ENCODE data around the gene LAMA2.

LAMA2 gene

GRCh38 chr6:128882991-128883611 lies at the start of gene LAMA2:
Gene LAMA2, plus strand, starts transcription at chr6:128883138. Its CDS starts 108 bp downstream, at chr6:128883246.
- peak; percentile 82 for DNase-seq (ENCODE audit: low read depth, low spot score)
- in situ Hi-C loops (cut with HindIII; ENCODE audit: low sequenced_read_pairs), result no loop called here
- peak within 1 kb of the TSS; percentile 54 for H3K4me3 ChIP-seq (ENCODE audit: low read depth, low read length)
- peak; percentile 24 for TF ChIP-seq CTCF (IDR thresholded peaks at IDR 0.05; ENCODE audit: low read depth, low read length)

- no peak overlapping the region for H3K4me3 ChIP-seq (ENCODE audit: low read depth, low read length)
- in situ Hi-C loops (cut with HindIII; ENCODE audit: low sequenced_read_pairs), result no loop called here
- TF ChIP-seq CTCF (IDR thresholded peaks at IDR 0.05; ENCODE audit: low read depth, low read length), result no peak
Observed at GRCh38 chr6:128836761-128837160, 46.2 kb upstream of the LAMA2 start.

GRCh38 chr6:128841518-128841917 lies 41.4 kb upstream of the LAMA2 start:
- in situ Hi-C loops (cut with HindIII; ENCODE audit: low sequenced_read_pairs), result no loop called here
- no peak for TF ChIP-seq CTCF (IDR thresholded peaks at IDR 0.05; ENCODE audit: low read depth, low read length)
- DNase-seq (ENCODE audit: low read depth, low spot score), result no peak

More at GRCh38 chr6:128836761-128837160, 46.2 kb upstream of the LAMA2 start:
- no peak for DNase-seq (ENCODE audit: low read depth, low spot score)

GRCh38 chr6:128844598-128844997 lies 38.3 kb upstream of the LAMA2 start:
- TF ChIP-seq CTCF (IDR thresholded peaks at IDR 0.05; ENCODE audit: low read depth, low read length), result no peak
- in situ Hi-C loops (cut with HindIII; ENCODE audit: low sequenced_read_pairs), result no loop called here
- no peak overlapping the region for H3K4me3 ChIP-seq (ENCODE audit: low read depth, low read length)
- DNase-seq (ENCODE audit: low read depth, low spot score), result no peak

More at GRCh38 chr6:128841518-128841917, 41.4 kb upstream of the LAMA2 start:
- H3K4me3 ChIP-seq (ENCODE audit: low read depth, low read length), result no peak overlapping the region

GRCh38 chr6:128847431-128848210 lies 35.3 kb upstream of the LAMA2 start:
- in situ Hi-C loops (cut with HindIII; ENCODE audit: low sequenced_read_pairs), result no loop called here
- DNase-seq (ENCODE audit: low read depth, low spot score), result no peak
- TF ChIP-seq CTCF (IDR thresholded peaks at IDR 0.05; ENCODE audit: low read depth, low read length), result no peak
- no peak overlapping the region for H3K4me3 ChIP-seq (ENCODE audit: low read depth, low read length)

- no peak overlapping the region for H3K4me3 ChIP-seq (ENCODE audit: low read depth, low read length)
- peak; percentile 19 for DNase-seq (ENCODE audit: low read depth, low spot score)
- in situ Hi-C loops (cut with HindIII; ENCODE audit: low sequenced_read_pairs), result no loop called here
- no peak for TF ChIP-seq CTCF (IDR thresholded peaks at IDR 0.05; ENCODE audit: low read depth, low read length)
Observed at GRCh38 chr6:128848212-128848935, 34.6 kb upstream of the LAMA2 start.
